Measurements from ENCODE around the gene FBXW5.

The FBXW5 gene

DNA sequence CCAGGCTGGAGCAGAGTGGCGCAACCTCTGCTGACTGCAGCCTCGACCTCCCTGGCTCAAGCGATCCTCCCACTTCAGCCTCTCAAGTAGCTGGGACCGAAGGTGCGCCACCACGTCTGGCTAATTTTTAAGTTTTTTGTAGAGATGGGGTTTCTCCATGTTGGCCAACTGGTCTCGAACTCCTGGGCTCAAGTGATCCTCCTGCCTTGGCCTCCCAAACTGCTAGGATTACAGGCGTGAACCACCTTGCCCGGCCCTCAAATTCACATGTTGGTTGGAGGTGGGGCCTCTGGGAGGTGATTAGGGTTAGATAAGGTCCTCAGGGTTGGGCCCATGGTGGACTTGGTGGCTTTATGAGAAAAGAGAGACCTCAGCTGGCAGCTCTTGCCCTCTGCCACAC lies 17.6 kb upstream of the FBXW5 start:
- in situ Hi-C loops (cut with MboI; ENCODE audit: low sequenced_read_pairs): no loop called here

DNA sequence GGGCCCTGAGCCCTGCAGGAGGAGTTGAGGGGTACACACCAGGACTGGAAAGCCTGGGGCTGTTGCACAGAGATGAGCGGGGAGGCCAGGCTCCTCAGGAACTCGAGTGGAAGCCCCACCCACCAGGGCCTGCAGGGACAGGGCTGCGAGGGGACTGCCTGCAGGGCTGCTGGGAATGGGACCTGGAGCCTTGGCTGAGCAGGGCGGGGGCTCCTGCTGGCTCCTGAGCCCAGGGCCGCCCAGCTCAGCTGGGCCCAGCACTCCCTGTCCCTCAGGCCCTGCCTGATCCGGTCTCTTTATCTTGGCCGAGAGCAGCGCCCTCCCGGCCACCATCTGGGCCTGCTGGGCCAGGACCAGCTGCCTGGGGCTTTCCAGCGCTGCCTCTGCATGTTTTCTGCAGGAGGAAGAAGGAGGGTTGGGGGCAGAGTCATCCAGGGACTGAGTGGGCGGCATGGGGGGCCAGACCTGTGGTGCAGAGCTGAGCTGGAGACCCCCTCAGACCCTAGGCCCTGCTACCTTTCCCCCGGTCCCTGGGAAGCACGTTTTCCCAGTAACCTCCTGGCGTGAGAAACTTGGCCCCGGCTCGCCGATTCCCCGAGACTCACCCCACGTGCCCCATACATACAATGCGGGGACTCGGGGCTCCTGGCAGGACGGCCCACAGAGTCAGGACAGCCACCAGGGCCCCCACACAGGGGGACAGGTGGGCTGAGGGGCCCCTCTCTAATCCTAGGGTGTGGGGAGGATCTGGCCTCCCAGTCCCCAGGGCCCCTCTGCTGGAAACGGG lies 16.9 kb upstream of the FBXW5 start:
- in situ Hi-C loops (cut with MboI; ENCODE audit: low sequenced_read_pairs): no loop called here

DNA sequence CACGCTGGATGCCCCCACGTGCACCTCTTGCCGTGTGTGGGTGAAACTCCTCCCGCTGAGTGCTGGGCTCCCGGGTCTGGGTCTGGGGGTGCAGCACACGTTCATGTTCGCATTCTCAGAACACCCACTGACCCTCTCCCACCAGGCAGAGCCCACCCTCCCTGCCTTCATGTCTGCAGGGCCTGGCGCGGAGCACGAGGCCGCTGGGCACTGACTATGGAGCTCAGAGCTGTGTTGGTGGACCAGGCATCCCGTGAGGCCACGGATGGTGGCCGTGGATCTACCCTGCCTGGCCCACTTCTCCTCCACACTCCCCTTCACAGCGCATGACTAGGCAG lies 16.4 kb upstream of the FBXW5 start:
- in situ Hi-C loops (cut with MboI; ENCODE audit: low sequenced_read_pairs): no loop called here

DNA sequence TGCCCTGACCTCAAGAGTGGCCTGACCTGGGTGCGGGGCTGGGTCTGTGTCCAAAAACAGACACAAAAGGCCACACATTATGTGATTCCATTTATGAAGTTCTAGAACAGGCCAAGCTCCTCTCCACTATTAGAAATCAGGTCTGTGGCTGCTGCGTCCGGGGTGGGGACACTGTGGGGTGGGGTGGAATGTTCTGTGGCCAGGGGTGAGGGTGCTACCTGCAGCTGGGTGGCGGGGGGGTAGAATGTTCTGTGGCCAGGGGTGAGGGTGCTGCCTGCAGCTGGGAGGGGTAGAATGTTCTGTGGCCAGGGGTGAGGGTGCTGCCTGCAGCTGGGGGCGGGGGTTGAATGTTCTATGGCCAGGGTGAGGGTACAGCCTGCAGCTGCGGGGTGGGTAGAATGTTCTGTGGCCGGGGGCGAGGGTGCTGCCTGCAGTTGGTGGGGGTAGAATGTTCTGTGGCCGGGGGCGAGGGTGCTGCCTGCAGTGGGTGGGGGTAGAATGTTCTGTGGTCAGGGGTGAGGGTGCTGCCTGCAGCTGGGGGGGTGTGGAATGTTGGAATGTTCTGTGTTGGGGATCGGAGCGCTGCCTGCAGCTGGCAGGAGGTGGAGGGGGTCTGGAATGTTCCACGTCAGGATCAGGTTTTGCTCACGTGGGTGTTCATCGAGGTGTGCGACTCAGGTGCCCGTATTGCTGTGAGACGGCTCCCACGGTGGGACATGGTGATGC lies 15.8 kb upstream of the FBXW5 start:
- in situ Hi-C loops (cut with MboI; ENCODE audit: low sequenced_read_pairs): no loop called here

DNA sequence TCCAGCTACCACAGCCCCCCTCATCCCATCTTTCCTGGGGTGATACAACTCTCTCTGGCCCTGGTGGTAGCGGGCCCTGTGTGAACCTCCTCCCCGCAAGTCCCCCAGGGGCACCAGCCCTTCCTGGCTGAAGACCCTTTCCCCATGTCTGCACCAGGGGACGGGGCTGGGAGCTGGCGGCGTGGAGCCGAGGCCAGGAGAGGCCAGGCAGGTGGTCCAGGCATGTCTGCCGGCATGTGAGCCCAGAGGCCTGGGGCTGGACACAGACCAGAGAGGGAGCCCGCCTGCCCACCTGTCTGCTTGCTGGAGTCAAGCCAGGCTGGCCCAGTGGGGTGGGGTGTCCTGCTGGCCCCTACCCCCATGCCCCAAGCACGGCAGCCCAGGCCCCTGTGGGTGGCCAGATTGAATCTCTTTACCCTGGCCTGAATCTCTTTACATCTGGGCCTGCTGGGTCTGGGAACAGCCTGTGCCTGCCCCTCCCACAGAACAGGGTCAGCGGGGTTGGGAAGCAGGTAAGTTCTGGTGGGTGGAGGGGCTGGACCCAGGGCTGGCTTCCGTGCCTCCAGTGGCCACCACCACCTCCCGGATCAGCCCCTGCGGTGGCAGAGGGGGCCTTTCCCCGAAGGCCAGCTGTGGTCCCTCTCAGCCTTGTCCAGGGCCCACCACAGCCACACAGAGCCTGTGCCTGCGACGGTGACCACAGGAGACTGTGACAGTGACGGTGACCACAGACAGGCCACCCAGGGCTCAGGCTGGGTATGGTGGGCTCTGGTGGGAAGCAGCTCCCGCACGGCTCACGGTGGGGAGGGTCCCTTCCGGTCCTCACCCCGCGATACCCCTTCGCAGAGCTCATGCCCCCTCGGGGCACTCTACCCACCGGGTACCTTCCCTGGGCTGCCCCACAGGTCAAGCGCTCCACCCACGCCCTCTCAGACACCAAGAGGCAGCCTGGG lies 14.6 kb upstream of the FBXW5 start:
- in situ Hi-C loops (cut with MboI; ENCODE audit: low sequenced_read_pairs): no loop called here

DNA sequence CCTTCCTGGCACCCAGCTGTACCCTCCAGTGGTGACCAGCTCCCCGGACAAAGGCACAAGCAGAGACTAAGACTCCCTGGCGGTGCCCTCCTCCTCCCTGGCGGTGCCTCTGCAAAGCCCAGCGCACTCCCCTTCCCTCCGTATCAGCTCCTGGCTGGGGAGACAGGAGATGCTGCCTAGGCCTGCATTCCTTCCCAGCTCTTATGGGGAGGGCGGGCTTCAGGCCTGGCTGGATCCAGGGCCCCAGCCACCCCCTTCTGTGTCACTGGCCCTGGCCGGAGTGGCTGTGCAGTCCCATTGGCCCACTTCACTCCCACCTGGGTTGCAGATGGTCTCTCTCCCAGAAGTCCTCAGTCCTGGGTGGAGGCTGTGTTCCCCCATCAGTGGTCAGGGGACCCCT lies 13.9 kb upstream of the FBXW5 start:
- in situ Hi-C loops (cut with MboI; ENCODE audit: low sequenced_read_pairs): no loop called here

DNA sequence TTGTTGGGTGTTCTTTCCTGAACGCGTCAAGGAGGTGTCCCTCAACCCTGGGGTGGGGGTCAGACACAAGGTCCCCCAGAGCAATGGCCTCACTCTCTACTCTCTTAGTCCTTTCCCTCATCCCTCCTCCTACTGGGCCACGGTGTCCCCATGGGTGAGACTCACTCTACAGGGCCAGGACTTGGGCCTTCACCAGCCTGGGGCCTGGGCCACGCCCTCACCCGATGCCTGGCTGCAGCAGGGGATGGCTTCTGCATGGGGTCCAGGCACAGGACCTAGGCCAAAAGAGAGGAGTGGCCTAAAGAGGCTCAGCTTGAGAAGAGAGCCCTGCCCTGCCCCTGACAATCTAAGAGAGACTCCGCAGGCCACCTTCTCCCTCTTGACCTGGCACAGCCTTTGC lies 13.4 kb upstream of the FBXW5 start:
- in situ Hi-C loops (cut with MboI; ENCODE audit: low sequenced_read_pairs): no loop called here

DNA sequence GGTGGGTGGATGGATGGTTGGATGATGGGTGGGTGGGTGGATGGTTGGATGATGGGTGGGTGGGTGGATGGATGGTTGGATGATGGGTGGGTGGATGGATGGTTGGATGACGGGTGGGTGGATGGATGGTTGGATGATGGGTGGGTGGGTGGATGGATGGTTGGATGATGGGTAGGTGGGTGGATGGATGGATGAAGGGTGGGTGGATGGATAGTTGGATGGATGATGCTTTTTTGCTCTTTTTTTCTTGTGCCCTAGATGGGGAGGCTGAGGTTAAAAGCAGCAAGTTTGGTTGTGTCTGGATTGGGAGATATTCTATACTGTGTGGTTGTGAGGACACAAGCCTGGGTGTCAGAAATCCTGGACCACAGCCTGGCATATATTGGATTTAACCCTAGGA lies 12.9 kb upstream of the FBXW5 start:
- in situ Hi-C loops (cut with MboI; ENCODE audit: low sequenced_read_pairs): no loop called here

DNA sequence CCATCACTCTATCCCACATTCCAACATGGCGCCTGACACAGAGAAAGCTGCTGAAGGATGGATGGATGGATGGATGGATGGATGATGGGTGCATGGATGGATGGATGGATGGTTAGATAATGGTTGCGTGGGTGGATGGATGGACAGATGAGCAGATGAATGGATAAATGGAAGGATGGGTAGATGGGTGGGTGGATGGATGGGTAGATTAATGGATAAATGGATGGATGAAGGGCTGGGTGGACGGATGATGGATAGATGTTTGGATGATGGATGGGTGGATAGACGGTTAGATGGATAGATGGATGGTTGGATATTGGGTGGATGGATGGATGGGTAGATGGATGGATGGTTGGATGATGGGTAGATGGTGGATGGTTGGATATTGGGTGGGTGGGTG lies 12.1 kb upstream of the FBXW5 start:
- in situ Hi-C loops (cut with MboI; ENCODE audit: low sequenced_read_pairs): no loop called here

DNA sequence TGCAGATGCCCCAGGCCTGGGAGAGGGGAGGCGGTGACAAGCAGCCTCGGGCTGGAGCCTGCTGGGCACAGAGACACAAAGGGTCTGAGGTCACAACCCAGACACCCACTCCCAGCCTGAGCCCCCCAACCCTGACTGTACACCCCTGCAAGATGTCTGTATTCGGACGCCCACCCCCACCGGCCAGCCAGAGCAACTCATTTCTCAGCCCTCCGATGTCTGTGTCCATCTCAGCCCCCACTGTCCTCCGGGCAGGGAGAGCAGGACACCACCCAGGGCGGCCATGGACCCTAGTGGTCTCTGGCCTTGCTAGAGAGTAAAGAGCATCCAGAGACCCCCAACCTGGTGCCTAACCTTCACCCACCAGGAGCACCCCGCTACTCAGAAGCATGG lies 11.4 kb upstream of the FBXW5 start:
- in situ Hi-C loops (cut with MboI; ENCODE audit: low sequenced_read_pairs): no loop called here

DNA sequence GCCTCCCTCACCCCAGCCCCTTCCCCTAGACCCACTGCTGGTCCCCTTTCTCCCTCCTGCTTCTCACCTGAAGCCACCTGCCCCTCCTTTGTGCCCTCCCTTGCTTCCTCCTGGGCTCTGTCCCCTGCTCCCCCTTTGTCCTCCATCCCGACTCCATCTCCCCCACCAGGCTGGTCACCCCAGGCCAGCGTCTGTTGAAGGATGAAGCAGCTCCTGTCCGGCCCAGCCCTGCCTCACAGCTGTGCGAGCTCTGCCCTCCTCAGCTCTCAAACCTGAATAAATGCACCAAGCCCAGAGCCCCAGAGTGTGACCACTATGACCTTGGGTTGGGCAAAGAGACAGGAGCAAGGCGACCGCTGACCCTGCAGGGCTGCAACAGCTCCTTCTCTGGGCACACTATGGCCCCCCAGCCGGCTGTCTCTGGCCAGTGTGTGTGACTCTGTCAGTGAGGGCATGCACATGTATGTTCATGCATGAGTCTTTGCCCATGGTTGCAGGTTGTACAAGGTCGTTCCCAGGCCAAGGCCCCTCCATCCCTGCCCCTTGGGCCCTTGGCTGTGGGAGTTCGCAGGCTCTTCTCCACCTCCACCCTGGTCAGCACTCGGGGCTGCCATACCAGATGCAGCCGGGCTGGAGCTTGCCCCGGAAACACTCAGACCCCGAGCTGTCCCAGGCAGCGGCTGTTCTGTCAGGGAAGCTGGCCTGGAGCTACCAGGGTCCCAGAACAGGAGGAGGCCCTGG lies 10.8 kb upstream of the FBXW5 start:
- in situ Hi-C loops (cut with MboI; ENCODE audit: low sequenced_read_pairs): no loop called here

DNA sequence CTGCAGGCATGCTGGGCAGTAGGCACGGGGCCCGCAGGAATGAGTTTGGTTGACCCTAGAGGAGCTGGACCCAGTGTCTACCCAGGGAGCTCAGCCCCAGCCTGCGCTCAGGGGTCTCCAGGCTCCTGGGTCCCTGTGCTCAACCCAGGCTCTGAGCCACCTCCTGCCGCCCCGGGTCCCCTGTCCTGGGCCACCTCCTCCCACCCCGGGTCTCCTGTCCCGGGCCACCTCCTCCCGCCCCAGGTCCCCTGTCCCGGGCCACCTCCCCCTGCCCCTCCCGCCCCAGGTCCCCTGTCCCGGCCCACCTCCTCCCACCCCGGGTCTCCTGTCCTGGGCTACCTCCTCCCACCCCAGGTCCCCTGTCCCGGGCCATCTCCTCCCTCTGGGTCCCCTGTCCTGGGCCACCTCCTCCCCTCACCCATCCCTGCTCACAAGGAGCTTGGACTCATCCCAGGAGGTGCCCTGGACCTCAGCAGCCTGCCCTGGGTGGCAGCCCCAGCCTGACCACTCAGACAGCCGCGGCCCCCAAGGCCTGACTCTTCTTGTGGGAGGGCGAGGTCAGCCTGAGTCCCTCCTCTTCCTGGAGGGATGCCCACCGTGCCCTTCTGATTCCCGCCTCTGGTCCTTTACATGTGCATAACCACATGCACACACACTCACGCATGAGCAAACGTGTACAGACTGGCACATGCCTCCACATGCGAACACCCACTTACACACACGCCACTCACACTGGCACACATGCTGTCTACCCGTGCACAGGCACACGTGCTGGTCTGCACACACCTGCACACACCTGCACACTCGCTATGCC lies 9.9 kb upstream of the FBXW5 start:
- in situ Hi-C loops (cut with MboI; ENCODE audit: low sequenced_read_pairs): no loop called here

DNA sequence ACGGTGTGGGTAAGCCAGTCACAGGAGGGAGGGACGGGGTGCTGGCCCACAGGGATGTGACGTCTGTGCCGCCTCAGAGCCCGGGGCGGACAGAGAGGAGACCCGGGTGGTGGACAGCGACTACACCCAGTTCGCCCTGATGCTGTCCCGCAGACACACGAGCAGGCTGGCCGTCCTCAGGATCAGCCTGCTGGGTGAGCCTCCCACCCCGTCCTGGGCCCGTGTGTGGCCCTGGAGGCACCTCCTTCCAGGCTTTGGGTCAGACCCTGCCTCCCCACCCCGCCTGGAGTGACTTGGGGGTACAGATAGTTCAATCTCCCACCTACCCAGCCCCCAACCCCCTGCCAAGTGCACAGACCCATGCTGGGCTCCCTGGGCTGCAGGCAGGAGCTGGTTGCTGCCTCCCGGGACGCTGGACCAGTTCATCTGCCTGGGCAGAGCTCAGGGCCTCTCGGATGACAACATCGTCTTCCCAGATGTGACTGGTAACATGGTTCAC lies 9.3 kb upstream of the FBXW5 start:
- in situ Hi-C loops (cut with MboI; ENCODE audit: low sequenced_read_pairs): no loop called here

DNA sequence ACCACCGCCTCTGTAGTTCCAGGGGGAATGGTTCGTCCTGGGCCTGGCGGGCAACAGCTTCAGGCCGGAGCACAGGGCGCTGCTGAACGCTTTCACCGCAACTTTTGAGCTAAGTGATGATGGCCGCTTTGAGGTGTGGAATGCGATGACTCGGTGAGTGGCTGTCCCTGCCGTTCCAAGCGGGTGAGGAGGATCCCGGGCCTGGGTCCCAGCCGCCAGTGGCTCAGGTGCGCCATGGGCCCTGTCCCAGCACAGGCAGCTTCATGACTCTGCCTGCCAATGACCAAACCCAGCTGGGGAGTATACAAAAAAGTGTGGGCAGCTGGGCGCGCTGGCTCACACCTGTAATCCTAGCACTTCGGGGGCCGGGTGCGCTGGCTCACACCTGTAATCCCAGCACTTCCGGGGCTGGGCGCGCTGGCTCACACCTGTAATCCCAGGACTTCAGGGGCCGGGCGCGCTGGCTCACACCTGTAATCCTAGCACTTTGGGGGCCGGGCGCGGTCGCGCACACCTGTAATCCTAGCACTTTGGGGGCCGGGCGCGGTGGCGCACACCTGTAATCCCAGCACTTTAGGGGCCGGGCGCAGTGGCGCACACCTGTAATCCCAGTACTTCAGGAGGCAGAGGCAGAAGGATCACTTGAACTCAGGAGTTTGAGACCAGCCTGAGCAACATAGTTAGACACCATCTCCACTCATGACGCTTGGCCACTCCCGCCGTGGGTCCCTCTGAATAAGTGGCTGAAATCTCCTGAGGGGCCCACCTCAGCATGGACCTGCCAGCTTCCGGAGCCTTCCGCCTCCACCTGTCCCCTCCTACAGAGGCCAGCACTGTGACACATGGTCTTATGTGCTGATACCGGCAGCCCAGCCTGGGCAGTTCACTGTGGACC lies 8.6 kb upstream of the FBXW5 start:
- in situ Hi-C loops (cut with MboI; ENCODE audit: low sequenced_read_pairs): no loop called here

DNA sequence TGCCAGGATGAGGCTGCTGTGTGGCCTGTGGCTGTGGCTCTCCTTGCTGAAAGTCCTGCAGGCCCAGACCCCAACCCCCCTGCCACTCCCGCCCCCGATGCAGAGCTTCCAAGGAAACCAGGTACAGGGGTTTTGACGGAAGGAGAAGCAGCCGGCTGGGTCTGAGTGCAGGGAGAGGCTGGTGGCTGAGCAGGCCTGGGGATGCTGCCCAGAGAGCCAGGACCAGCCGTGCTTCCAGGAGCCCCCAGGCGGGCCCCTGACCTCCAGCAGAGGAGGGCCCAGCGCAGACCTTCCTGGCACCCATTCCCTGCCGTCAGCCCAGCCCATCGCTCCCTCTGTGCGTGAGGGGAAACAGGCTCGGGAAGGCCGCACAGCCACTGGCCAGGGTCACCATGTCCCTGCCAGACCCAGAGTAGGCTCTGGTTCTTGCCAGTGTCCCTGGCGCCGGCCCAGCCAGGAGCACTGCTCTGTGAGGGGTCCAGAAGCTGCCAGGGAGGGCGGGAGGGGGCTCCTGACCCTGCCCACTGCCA lies 7.8 kb upstream of the FBXW5 start:
- in situ Hi-C loops (cut with MboI; ENCODE audit: low sequenced_read_pairs): no loop called here

DNA sequence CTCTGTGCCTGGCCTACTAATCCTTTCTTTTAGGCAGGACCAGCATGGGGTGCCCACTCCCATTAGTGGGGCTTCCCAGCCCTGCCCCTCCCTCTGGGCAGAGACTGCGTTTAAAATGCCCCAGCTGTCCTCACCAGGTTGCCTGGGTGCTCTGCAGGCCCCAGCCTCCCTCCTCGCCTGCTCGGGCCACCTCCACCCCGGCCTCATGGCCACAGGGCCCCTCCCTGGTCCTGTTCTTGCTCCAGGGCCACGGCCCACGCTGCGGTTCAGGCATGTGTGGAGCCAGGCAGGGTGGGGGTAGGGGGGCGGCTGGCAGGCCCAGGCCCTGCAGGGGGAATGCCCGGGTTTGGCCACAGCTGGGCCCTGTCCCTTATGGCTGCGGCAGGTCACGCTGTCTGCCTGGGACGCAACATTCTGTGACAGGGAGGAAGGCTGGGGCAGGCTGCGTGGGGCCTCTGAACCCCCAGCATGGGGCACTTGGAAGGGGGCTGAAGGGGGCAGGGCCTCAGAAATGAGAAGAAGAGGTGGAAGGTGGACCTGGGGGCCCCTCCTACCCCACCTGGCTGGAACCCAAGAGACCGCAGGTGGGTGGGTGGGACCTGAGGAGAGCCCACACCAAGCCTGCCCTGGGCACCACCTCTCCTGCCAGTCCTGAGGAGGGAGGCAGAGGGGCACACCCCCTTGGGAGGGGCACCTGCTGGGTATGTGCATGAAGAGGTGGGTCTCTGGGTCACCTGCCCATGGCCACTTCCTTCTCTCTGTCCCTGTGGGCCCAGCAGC lies 7.2 kb upstream of the FBXW5 start, which contains the start of gene LCN12:
LCN12 (plus strand) TSS at position 733 of the 780 bp plus-strand sequence. CDS start 55 bp downstream, outside the sequence.
- in situ Hi-C loops (cut with MboI; ENCODE audit: low sequenced_read_pairs): no loop called here

DNA sequence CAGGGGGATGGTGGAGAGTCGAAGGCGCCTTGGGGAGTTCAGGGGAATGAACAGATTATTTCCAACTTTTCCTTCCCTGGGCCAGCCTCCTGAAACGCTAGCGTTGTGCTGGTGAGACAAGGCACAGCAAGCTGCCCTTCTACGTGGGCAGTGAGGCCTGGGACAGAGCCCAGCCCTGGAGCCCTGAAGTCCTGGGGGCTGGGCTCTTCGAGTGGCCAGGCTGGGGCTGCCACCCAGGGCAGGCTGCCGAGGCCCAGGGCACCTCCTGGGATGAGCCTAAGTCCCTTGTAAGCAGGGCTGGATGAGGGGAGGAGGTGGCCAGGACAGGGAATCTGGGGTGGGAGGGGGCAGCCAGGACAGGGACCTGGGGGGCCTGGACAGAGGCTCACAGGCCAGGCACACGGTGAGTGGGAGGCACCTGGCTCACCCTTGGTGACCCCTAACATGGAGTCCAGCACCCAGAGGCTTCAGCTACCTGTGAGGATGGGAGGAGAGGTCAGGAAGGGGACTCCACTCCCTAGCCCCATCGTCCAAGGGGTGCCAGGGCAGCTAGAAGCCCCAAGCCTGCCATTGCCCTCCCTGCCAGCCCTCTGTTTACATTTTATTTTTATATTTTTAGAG lies 6.2 kb upstream of the FBXW5 start:
- in situ Hi-C loops (cut with MboI; ENCODE audit: low sequenced_read_pairs): no loop called here
